ENCODE measurements around the gene TEF. TPM values are rescaled to one million over a fixed set of nuclear protein-coding genes. Genes with fewer than 3 reads are reported as not detected.
A peak's percentile ranks its signal among the peaks of the same experiment; 100 is the strongest.

Gene TEF
- total RNA-seq, 1 donor: 2.2 TPM

- no peak for DNase-seq (ENCODE audit: low read depth in 2 of 3, low spot score in 2 of 3)
These were observed 27.7 kb upstream of the TEF start for GRCh38 chr22:41353862-41354575.

- DNase-seq (ENCODE audit: low read depth in 2 of 3, low spot score in 2 of 3): no peak
These were observed 26.8 kb upstream of the TEF start for GRCh38 chr22:41354979-41355378.

- no peak for DNase-seq (ENCODE audit: low read depth in 2 of 3, low spot score in 2 of 3)
These were observed 25.8 kb upstream of the TEF start for GRCh38 chr22:41355895-41356294.

- no peak for DNase-seq (ENCODE audit: low read depth in 2 of 3, low spot score in 2 of 3)
These were observed 25.2 kb upstream of the TEF start for GRCh38 chr22:41356430-41357028.

GRCh38 chr22:41357191-41357590, 24.6 kb upstream of the TEF start:
- no peak for DNase-seq (ENCODE audit: low read depth in 2 of 3, low spot score in 2 of 3)

GRCh38 chr22:41358927-41359326, 22.8 kb upstream of the TEF start:
- no peak for DNase-seq (ENCODE audit: low read depth in 2 of 3, low spot score in 2 of 3)

- no peak for DNase-seq (ENCODE audit: low read depth in 2 of 3, low spot score in 2 of 3)
These were observed 22.4 kb upstream of the TEF start for GRCh38 chr22:41359376-41359775.

- no peak for DNase-seq (ENCODE audit: low read depth in 2 of 3, low spot score in 2 of 3)
These were observed 21.6 kb upstream of the TEF start for GRCh38 chr22:41360126-41360525.

- DNase-seq (ENCODE audit: low read depth in 2 of 3, low spot score in 2 of 3): no peak
These were observed 19.9 kb upstream of the TEF start for GRCh38 chr22:41361716-41362310.

GRCh38 chr22:41362615-41363014, 19.1 kb upstream of the TEF start:
- no peak for DNase-seq (ENCODE audit: low read depth in 2 of 3, low spot score in 2 of 3)

- DNase-seq (ENCODE audit: low read depth in 2 of 3, low spot score in 2 of 3): no peak
These were observed 17.5 kb upstream of the TEF start for GRCh38 chr22:41364233-41364632.

GRCh38 chr22:41364955-41365354, 16.8 kb upstream of the TEF start:
- no peak for DNase-seq (ENCODE audit: low read depth in 2 of 3, low spot score in 2 of 3)

- DNase-seq (ENCODE audit: low read depth in 2 of 3, low spot score in 2 of 3): no peak
These were observed 16.3 kb upstream of the TEF start for GRCh38 chr22:41365425-41365824.

GRCh38 chr22:41366323-41367029, 15.3 kb upstream of the TEF start:
- peak in 1 of 3 donors; percentile 23 for DNase-seq (ENCODE audit: low read depth in 2 of 3, low spot score in 2 of 3)

- DNase-seq (ENCODE audit: low read depth in 2 of 3, low spot score in 2 of 3): peak in 2 of 3 donors; percentile 77 to 79
These were observed 14.6 kb upstream of the TEF start for GRCh38 chr22:41367039-41367679.

- no peak for DNase-seq (ENCODE audit: low read depth in 2 of 3, low spot score in 2 of 3)
These were observed 13.8 kb upstream of the TEF start for GRCh38 chr22:41367680-41368542.

- DNase-seq (ENCODE audit: low read depth in 2 of 3, low spot score in 2 of 3): no peak
These were observed 13.0 kb upstream of the TEF start for GRCh38 chr22:41368543-41369423.

- no peak for DNase-seq (ENCODE audit: low read depth in 2 of 3, low spot score in 2 of 3)
These were observed 12.4 kb upstream of the TEF start for GRCh38 chr22:41369424-41369745.

GRCh38 chr22:41369837-41370236, 11.9 kb upstream of the TEF start:
- no peak for DNase-seq (ENCODE audit: low read depth in 2 of 3, low spot score in 2 of 3)
